Inflammatory macrophage (primary cell): ENCODE data around the gene RIN3.
A peak's percentile ranks its signal among the peaks of the same experiment; 100 is the strongest.

Experiments
- DNase-seq, 2 donors: peaks; one replicate each; pipeline ENCODE4 v3.0.0-alpha.2; 2020 to 2022

Gene RIN3

DNA sequence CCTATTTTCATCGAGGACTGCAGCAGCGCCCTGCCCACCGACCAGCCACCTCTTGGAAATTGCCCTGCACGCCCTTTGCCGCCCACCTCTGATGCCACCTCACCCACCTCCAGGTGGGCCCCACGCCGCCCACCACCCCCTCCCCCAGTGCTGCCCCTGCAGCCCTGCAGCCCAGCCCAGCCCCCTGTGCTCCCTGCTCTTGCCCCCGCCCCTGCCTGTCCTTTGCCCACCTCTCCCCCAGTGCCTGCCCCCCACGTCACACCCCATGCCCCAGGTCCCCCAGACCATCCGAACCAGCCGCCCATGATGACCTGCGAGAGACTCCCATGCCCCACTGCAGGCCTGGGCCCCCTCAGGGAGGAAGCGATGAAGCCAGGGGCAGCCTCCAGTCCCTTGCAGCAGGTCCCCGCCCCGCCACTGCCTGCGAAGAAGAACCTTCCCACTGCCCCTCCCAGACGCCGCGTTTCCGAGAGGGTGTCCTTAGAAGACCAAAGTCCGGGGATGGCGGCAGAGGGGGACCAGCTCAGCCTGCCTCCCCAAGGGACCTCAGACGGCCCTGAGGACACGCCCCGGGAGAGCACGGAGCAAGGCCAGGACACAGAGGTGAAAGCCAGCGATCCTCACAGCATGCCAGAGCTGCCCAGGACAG is 138.3 kb downstream of the RIN3 start:
- DNase-seq: peak; percentile 76 to 91

DNA sequence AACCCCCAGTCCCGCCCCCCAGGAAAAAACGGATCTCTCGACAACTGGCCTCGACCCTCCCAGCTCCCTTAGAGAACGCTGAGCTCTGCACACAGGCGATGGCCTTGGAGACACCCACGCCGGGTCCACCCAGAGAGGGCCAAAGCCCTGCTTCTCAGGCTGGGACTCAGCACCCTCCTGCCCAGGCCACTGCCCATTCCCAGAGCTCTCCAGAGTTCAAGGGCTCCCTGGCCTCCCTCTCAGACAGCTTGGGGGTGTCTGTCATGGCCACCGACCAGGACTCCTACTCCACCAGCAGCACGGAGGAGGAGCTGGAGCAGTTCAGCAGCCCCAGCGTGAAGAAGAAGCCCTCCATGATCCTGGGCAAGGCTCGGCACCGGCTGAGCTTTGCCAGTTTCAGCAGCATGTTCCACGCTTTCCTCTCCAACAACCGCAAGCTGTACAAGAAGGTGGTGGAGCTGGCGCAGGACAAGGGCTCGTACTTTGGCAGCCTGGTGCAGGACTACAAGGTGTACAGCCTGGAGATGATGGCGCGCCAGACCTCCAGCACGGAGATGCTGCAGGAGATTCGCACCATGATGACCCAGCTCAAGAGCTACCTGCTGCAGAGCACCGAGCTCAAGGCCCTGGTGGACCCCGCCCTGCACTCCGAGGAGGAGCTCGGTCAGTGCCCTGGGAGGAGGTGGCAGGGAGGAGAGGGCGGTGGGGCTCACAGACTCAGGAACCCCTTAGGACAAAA is 139.0 kb downstream of the RIN3 start:
- peak; percentile 58 to 82 for DNase-seq

DNA sequence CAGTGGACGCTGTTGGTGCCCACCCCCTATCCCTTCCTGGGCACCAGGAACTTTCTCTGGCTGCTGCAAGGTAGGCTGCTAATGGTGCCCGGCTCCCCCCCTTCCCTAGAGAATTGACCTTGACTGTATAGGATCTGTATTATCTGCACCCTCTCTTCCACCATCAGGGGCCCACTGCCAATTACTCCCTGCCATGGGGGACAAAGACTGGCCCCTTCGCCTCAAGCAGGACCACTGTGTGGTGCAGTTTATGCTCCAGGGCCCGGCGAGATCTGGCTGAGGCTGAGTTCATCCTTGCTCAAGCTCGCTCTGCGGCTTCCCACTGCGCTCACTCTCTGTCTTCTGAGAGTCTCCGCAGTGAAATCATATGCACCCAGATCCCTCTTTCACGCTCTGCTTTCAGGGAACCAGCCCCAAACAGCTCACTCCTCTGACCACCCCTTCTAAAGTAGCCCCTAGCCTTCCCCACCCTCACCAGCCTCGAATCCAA is 139.6 kb downstream of the RIN3 start:
- peak; percentile 60 to 64 for DNase-seq

DNA sequence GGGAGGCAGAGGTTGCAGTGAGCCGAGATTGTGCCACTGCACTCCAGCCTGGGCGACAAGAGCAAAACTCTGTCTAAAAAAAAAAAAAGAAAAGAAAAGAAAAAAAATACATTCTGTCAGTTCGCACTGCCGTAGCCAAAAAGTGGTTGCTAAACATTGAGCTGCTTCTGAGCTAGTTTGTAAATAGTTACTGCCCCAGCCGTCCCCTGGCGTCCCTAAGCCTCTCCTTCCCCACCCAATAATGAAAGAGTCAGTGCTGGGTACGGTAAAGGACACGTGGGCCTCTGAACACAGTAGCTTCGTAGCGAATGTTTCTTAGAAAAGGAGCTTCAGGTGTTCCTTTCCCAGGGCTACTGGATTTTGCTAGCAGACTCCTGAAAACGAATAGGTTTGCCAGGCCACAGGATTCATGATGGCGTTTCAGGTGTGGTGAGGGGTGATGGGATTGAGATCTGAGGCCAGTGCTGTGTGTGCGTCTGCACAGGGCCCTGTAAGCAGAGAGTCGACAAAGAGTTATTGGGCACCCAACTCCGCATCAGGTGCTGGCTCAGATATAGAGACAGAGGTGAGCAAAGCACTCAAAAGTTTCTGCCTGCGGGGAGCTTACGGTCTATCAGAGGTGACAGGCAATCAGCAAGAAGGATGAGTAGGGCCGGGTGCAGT is 140.8 kb downstream of the RIN3 start:
- no peak for DNase-seq

DNA sequence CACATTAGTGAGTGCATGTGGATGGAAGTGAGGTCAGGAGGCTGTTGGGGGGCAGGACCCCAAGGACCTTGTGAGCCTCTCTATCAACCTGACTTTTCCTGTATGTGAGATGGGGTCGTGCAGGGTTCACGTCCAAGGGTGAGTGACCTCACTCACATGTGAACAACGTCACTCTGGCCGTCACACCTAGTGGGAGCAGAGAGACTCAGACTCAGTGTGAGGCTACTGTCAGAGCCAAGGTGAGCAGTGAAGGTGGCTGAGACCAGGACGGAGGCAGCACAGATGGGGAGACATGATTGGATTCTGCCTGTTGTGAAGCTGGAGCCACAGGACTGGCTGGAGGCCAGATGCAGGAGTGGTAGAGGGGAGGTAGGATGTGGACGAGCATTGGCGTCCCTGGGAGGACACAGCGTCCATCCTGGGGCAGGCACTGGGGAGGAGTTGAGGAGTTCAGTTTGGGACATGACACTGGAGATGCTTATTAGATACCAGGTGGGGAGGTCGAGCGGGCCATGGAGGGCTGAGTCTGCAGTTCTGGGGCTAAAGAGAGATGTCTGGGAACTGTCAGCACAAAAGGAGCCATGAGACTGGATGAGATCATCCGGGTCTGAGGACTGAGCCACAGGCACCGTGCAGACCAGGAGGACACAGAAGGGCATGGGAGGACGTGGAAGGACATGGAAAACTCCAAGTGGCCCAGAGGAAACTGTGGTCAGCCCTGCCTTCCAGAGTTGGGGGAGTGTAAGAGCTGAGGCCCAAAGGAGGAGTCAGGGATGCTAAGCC is 142.0 kb downstream of the RIN3 start:
- DNase-seq: peak; percentile 59 to 82

DNA sequence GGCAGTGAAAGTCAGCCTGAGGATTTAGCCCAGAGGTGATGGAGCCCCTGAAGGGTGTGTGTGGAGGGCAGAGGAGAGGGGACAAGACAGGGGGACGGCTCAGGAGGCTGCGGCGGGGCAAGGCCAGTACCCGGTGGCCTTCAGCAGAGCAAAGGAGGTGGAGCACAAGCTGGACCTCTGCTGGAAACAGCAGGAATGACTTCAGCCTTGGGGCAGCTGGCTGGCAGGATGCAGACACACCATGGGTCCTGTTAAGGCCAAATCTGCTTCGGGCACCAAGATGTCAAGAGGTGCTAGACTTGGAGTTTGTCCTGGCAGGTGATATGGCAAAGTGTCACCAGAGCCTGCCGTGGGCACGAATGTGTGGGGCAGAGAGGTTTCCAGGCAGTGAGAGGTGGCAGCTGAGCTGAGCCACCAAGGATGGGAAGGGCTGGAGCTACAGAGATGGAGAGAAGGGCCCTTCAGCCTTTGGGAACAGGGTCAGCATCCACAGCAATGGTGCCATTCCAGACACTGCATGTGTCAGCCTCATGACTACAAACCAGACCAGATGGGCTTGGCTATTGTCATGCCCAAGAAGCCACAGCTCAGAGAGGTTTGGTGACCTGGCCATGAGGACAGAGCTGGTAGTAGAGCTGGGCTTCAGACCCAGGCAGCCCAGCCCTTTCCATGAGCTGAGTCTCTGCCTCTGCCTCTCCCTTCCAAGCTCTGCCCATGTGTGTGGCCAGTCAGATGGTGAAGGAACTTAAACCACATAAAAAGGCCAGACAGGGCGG is 142.9 kb downstream of the RIN3 start:
- peak in 1 of 2 donors; percentile 62 for DNase-seq

DNA sequence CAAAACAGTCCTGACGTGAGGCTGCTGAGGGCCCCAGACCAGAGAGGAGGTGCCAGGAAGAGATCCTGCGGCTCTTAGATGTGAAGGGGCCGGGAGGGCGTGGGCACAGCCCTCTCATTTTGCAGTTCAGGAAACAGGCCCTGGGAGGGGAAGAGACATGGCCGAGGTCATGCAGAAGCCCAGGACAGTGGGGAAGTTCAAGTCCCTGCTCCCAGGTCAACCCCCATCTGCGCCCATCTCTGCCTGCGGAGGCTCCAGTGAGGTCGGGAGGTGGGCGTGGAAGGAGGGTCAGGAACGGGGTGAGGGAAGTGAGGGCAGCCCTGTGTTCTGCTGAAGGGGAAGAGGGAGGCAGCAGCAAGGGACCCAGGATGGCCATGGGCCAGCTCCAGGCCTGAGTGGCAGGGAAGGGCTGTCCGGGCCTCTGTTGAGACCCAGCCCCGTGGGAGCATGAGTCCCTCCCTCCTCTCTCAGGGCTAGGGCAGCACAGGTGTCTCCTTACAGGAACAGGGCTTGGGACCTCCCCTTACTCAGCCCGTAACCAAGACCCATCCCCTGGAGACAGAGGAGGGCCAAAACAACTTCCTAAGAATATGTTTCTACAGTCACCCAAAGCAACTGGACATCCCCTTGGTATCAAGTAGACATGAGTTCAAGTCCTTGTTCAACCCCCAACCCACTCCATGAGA is 144.0 kb downstream of the RIN3 start:
- DNase-seq: peak; percentile 97 to 98

DNA sequence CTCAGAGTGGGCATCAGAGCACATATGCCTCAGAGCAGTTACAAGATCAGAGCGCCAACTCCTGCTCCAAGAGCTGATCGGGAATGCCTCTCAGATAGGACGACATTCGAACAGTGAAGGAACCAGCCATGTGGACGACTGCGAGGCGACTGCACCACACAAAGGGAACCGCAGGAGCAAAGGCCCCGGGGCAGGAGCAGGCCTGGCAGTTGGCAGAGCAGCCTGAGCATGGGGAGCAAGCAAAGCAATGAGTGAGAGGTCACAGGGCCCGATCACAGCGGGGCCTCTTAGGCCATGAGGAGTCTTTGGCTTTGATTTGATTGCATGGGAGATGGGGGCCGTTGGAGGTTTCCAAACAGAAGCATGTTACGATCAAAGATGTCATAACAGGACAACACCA is 144.6 kb downstream of the RIN3 start:
- DNase-seq: no peak

DNA sequence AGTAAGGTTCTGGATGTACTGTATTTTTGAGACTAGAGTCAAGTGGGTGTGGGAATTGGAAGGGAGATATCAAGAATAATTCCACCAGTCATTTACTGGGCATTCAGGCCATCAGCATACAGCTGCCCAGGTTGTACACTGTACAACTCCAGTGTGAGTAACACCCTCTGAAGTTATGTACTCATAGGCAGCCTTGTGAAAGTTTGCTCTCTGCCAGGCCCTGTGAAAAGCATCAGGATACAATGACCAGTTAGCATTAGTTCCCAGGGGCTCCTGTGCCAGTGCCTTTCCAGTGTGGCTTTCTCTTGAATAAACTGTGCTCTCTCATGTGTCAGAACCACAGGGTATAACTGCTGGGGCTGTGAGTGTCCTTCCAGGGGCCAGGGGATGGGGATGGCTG is 145.1 kb downstream of the RIN3 start:
- no peak for DNase-seq

DNA sequence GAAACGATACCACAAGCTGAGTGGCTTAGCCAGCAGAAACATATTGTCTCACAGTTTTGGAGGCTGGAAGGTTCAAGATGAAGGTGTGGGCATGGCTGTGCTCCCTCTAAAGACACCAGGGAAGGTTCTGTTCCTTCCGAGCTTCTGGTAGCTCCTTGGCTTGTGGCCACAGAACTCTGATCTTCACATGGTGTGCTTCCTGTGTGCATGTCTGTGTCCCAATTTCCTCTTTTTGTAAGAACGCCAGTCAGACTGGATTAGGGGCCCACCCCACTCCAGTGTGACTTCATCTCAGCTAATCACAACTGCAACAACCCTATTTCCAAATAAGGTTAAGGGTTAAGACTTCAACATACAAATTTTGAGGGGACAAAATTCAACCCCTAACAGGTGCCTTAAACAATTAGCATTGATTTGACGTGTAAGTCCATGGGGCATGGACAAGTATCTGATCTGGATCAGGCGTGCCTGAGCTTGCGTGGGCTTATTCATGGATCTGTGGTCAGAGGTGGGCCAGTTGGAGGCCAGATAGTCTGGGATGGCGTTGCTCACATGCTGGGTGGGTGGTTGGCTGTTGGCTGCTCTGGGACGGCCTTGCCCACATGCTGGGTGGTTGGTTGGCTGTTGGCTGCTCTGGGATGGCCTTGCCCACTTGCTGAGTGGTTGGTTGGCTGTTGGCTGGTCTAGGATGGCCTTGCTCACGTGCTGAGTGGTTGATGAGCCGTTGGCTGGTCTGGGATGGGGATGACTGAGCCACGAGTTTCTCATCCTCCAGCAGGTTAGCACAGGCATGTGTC is 146.4 kb downstream of the RIN3 start:
- DNase-seq: peak; percentile 97 to 98

DNA sequence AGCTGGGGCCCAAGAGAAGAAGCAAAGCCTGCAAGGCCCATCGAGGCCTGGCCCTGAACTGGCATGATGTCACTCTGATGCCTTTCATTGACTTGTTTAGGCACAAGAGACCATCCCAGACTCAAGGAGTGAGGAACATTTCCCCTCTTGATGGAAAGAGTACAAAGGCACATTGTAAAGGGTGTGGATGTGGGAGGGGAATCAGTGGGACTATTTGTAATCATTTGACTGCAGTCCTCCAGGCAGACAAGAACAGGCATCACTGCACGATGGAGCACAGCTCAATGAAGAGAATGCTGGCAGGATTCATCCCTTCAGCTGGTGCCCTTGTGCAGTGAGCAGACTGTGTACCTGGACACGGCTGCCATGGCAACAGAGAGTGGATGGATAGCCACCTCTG is 147.0 kb downstream of the RIN3 start:
- no peak for DNase-seq

DNA sequence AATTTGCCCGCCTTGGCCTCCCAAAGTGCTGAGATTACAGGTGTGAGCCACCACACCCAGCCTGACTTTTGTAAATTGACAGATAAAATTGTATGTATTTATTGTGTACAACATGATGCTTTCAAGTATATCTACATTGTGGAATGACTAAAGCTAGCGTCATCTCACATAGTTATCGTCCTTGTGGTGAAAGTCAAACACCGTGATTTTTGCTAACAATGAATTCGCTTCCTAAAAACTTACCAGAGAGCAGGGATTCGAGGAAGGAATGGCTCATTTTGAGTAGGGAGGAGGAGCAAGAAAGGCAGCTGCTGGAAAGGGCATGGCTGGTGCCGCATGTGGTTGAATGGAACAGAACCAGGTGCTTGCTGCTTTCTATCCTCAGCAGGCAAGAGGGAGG is 149.5 kb downstream of the RIN3 start:
- DNase-seq: no peak

DNA sequence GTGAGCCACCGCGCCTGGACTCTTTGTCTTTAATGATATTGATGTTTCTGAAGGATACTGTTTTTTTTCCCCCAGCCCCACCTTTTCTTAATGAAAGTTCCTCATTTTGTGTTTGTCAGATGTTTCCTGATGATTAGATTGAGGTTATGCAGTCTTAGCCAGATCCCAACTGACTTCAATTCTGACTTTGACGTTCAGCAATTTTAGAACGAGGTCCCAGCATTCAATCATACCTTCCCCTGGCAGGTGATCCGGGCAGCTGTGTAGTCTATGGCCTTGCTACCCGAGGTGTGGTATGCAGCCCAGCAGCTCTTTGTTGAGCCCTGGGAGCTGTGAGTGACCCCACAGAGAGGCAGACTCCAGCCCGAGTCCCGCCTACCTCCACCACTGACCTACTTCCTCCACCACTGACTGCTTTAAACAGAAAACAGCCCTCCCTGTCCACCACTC is 152.1 kb downstream of the RIN3 start:
- peak; percentile 64 to 68 for DNase-seq

DNA sequence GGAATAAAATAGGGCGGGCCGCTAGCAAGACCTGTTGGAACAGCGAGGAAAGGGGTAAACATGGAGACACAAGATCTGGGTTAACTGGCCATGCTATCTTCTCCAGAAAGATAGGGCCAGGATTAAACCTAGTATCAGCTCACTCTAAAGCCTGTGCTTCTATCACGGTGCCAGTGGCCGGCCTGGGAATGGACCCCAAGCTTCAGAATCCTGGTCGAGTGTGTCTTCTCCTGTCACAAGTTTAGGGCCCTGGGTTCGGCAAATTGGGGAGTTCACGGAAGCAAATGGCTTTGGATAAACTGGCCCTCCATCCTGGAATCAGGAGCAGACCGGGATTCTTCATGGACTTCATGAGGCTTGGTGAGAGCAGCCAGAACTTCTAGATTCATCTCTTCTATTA is 152.7 kb downstream of the RIN3 start:
- DNase-seq: no peak

DNA sequence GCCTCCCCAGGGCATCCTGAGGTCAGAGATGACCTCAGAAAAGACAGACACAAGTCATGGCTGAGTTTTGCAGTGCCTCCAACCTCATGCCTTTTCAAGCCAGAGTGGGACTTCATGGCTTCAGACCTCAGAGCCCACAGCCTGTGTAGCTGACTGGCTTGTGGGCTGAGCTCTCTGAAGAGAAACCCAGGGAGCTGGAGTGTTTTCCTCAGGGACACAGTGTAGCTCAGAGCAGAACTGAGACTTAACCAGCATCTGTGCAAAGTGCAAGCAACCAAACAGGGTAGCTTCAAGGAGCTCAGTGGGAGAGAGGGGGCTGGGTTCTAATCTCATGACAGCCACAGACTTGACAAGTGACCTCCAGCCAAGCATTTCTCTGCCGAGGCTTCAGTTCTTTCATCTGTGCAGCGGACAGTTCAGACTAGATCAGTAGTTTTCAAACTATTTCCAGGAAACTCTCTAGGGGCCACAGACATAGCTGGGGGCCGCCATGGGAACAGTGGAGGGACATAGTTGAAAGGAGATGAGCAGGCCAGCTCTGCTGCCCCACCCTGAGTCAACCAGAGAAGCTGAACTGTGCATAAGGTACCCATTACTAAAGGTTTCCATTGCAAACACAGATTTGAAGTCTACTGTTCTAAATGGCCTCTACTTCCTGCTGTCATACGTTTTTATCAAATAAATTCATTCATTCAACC is 154.8 kb downstream of the RIN3 start:
- peak in 1 of 2 donors; percentile 22 for DNase-seq

DNA sequence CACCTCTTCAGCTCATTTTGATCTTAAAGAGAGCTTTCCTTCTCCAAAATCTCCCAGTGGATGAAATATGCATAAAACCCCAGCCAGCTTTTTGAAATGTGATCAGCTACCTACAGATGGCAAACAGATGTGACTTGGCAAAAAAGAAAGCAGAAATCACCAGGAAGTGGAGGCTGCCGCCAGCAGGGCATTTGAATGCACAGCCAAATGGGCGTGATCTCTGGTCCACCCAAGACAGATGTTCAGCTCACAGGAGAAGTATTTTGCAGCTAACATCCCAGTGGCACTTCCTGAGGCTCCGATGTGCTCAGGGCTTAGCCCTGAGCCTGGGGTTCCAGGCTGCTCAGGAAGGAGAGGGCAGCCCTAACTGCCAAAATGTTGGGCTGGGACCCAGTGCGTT is 156.6 kb downstream of the RIN3 start:
- peak; percentile 58 to 61 for DNase-seq

DNA sequence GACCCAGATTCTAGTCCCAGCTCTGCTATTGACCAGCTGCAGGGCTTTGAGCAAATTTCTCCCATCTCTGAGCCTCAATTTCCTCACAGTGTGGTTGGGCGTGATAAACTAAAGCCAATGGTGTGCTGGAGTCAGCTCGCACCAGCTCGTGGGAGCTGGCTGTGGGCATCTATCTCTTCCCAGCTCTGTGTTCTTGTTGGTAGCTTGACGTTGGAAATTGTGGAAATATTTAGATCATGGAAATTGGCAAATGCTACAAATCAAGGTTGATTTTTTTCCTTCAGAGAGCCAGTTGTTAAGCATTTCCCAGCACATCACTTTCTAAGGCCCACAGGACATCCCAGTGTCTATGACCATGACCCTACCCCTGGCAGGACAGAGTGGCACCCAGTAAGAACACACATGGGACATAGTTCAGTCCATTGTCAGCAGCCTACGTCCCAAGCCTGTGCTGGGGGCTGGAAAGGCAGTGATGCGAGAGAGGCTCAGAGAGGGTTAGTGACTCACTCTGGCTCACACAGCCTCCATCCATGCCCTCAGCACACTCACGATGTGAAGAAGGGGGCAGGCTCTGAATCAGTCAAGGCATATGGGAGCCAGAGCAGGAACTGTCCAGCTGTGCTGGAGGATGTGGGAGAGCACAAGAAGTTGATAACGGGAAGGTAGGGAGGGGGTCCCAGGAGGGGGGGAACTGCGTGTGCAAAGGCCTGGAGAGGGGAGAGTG is 157.2 kb downstream of the RIN3 start:
- DNase-seq: no peak

DNA sequence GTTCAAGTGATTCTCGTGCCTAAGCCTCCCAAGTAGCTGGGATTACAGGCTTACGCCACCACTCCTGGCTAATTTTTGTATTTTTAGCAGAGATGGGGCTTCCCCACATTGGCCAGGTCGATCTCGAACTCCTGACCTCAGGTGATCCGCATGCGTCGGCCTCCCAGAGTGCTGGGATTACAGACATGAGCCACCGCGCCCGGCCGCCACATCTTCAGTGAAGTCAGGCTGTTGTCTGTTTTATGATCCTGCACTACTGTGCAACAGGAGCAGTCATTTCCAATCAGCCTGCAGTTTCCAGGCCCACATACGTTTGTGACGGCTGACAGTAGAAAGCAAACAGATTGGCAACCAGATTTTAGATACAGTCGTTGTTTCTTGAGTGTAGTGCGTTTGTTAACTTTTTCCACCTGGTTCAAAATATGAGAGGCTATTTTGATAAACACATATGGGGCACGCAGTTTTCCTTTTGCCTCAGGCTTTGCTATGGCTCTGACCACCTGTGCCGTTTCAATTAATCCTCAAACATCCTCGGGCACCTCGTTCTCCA is 160.1 kb downstream of the RIN3 start:
- no peak for DNase-seq

DNA sequence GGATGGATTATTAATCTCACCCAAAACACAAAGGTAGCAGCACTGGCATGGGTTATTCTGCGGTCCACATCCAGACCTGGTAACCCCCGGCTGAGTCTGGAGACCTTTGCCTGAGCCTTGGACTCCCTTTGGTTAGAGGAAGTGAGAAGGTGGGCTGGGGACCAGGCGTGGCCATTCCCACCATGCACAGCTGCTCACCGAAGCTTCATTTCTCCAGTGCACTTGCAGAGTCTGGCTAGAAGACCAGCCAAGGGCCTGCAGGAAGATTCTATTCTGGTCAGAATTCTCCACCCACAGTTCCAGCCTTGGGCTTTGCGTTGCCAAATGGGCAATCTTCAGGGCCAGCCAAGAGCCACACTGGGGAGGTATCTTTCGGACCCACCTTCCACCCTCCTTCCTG is 161.8 kb downstream of the RIN3 start:
- DNase-seq: no peak
